Keratinocyte (primary cell): ENCODE results near the gene NUAK1. TPM values are rescaled to one million over a fixed set of nuclear protein-coding genes. Genes with fewer than 3 reads are reported as not detected.

Experiments
- DNase-seq: peaks from one replicate; pipeline ENCODE4 v3.0.0-alpha.2; 2011; ENCODE audit warnings: low read depth, missing footprints, low spot score
- FAIRE-seq: peaks from 2 replicates; lab custom pipeline; 2011; peaks lifted over from hg19 to GRCh38; lab: Jason Lieb, UNC
- H2AFZ ChIP-seq: 2 replicates; pipeline ENCODE4 v1.6.0; 2012; ENCODE audit warnings: low read length, control low read depth, inconsistent platforms; ENCODE audit not compliant: control insufficient read depth
- H3K27ac ChIP-seq: 2 replicates; pipeline ENCODE4 v1.5.1; 2011; ENCODE audit warnings: low read length; ENCODE audit not compliant: control insufficient read depth, insufficient read depth
- H3K27me3 ChIP-seq: 3 replicates; pipeline ENCODE4 v1.6.0; 2011; ENCODE audit warnings: low read length; ENCODE audit not compliant: control insufficient read depth, insufficient read depth; ENCODE audit errors: extremely low read depth
- H3K36me3 ChIP-seq, 2 experiments: 2 replicates in 1 of 2; 3 replicates in 1 of 2; pipeline ENCODE4 v1.5.1; 2011; ENCODE audit warnings: low read length in 2 of 2, mild to moderate bottlenecking in 1 of 2; ENCODE audit not compliant: control insufficient read depth in 2 of 2, insufficient read depth in 2 of 2; ENCODE audit errors: extremely low read depth in 1 of 2
- H3K4me1 ChIP-seq: 3 replicates; pipeline ENCODE4 v1.5.1; 2011; ENCODE audit warnings: low read length; ENCODE audit not compliant: control insufficient read depth, insufficient read depth; ENCODE audit errors: extremely low read depth
- H3K4me2 ChIP-seq: 3 replicates; pipeline ENCODE4 v1.6.0; 2011; ENCODE audit warnings: low read depth, low read length; ENCODE audit not compliant: control insufficient read depth, insufficient read depth; ENCODE audit errors: extremely low read depth
- H3K4me3 ChIP-seq, 3 experiments: fragments of 200-600 bp in 1 of 3; sonication (generic) in 1 of 3; 2 replicates in 2 of 3; 3 replicates in 1 of 3; pipeline ENCODE4 v1.5.1; 2011 to 2016; ENCODE audit warnings: low read length in 3 of 3, mild to moderate bottlenecking in 3 of 3, control low read depth in 2 of 3, inconsistent platforms in 1 of 3, low read depth in 1 of 3, mixed read lengths in 1 of 3, mixed run types in 1 of 3, moderate library complexity in 1 of 3; ENCODE audit not compliant: control insufficient read depth in 2 of 3, insufficient read depth in 2 of 3; ENCODE audit errors: extremely low read depth in 1 of 3
- H3K79me2 ChIP-seq: 2 replicates; pipeline ENCODE4 v1.6.0; 2012; ENCODE audit warnings: low read length; ENCODE audit not compliant: control insufficient read depth, insufficient read depth
- H3K9ac ChIP-seq: 3 replicates; pipeline ENCODE4 v1.6.0; 2011; ENCODE audit warnings: low read length; ENCODE audit not compliant: control insufficient read depth, insufficient read depth; ENCODE audit errors: extremely low read depth
- H3K9me1 ChIP-seq: 3 replicates; pipeline ENCODE4 v1.6.0; 2011; ENCODE audit warnings: low read length; ENCODE audit not compliant: control insufficient read depth, insufficient read depth; ENCODE audit errors: extremely low read depth
- H3K9me3 ChIP-seq: 2 replicates; pipeline ENCODE4 v1.5.1; 2012; ENCODE audit warnings: low read depth, low read length; ENCODE audit not compliant: control insufficient read depth
- H4K20me1 ChIP-seq: 3 replicates; pipeline ENCODE4 v1.6.0; 2011; ENCODE audit warnings: low read length; ENCODE audit not compliant: control insufficient read depth, insufficient read depth; ENCODE audit errors: extremely low read depth
- EZH2 ChIP-seq: IDR thresholded peaks from one replicate; pipeline ENCODE4 v1.6.1; 2012; ENCODE audit warnings: inconsistent platforms, mild to moderate bottlenecking, low read length, moderate library complexity
- dilution Hi-C: fragments of 300-500 bp; cut with MboI; formaldehyde crosslinking; loops from one replicate; pipeline ENCODE4 v1.7.0; 2020; ENCODE audit warnings: low sequenced_read_pairs; ENCODE audit not compliant: extremely low pct_ligation_motif_present
- polyA plus RNA-seq, 5 experiments: library from polyadenylated mRNA; depleted of rRNA in 3 of 5; stranded (reverse) in 3 of 5; stranded (forward) in 1 of 5; unstranded in 1 of 5; fragments of >200 nt; gene quantifications; 1 replicate in 1 of 5; 2 replicates in 3 of 5; 3 replicates in 1 of 5; pipeline versions ENCODE4 v1.2.1 to v1.2.3, GENCODE V29; 2011 to 2012; ENCODE audit warnings: missing spikeins in 2 of 5, low read depth in 1 of 5, low replicate concordance in 1 of 5
- TF ChIP-seq, protein P1 (sequence below), 3 experiments: IDR thresholded peaks in 1 of 3; conservative IDR thresholded peaks in 1 of 3; optimal IDR thresholded peaks in 1 of 3; 2 replicates in 2 of 3; 3 replicates in 1 of 3; pipeline versions ENCODE3 to v1.5.1; 2011; ENCODE audit warnings: low read length in 3 of 3, mild to moderate bottlenecking in 3 of 3, moderate library complexity in 2 of 3, control low read depth in 1 of 3, inconsistent platforms in 1 of 3; ENCODE audit not compliant: insufficient read depth in 2 of 3; ENCODE audit errors: extremely low read depth in 1 of 3

NUAK1 gene
- polyA plus RNA-seq, 1 donor (not counting 4 experiments of a cell fraction or from before 2014, with no cell fraction given) = 12.3 TPM

DNA sequence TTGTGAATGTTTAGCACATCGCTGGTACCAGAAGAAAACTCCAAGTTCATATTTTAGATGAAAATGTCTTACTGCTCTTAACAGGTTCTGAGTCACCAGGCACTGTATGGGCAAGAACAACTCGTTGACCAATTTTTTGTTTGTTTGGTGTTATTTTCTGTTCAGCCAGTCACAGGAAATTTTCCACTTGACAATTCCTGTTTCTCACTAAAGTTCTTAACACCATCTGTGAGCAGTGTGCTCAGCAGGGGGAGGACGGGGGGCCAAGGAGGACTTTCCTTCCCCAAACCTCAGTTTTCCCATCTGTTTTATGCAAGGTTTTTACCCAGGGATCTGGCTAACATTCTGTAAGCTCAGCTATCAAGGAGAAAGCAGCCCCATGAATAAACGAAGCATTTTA, 3.0 kb downstream of the NUAK1 start:
- peaks cover 68% of the 10 kb centered on the region for H3K79me2 ChIP-seq

DNA sequence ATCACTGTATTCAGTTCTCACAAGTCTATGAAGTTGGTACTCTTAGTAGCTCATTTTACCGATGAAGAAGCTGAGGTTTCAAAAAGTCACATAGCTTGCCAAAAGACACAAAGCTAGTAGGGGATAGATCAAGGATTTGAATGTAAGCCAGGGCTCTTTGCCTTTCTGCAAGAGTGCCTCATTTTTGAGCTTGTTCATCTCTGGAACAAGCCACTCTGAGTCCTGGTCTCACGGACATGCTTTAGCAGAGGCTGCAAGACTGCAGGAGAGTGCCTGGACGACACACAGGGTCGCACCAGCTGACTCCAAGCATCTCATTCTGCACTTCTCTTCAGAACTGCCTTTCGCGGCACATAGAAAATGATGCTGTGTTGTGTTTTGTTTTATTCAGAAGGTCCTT, 3.7 kb downstream of the NUAK1 start:
- DNase-seq = no peak
- no peak for FAIRE-seq
- Histone ChIP-seq H4K20me1 (no peaks in the 10 kb centered on the region), H3K4me2 (peak overlapping the region; percentile 91), H3K79me2 (peaks cover 75% of the 10 kb centered on the region), H3K27ac (peak overlapping the region; percentile 89), H3K9me3 (no peaks in the 10 kb centered on the region), H3K9me1 (no peaks in the 10 kb centered on the region), H3K36me3 (no peaks in the 10 kb centered on the region), H3K4me1 (peaks cover 60% of the 10 kb centered on the region), H2AFZ (no peak overlapping the region), H3K27me3 (no peaks in the 10 kb centered on the region), H3K4me3 (no peak overlapping the region), H3K9ac (peak overlapping the region; percentile 66)
- dilution Hi-C loops = no loop called here
- TF ChIP-seq, protein P1, sequence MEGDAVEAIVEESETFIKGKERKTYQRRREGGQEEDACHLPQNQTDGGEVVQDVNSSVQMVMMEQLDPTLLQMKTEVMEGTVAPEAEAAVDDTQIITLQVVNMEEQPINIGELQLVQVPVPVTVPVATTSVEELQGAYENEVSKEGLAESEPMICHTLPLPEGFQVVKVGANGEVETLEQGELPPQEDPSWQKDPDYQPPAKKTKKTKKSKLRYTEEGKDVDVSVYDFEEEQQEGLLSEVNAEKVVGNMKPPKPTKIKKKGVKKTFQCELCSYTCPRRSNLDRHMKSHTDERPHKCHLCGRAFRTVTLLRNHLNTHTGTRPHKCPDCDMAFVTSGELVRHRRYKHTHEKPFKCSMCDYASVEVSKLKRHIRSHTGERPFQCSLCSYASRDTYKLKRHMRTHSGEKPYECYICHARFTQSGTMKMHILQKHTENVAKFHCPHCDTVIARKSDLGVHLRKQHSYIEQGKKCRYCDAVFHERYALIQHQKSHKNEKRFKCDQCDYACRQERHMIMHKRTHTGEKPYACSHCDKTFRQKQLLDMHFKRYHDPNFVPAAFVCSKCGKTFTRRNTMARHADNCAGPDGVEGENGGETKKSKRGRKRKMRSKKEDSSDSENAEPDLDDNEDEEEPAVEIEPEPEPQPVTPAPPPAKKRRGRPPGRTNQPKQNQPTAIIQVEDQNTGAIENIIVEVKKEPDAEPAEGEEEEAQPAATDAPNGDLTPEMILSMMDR (optimal IDR thresholded peaks at IDR 0.05 in 1 of 3, IDR thresholded peaks at IDR 0.05 in 1 of 3, conservative IDR thresholded peaks at IDR 0.05 in 1 of 3; ENCODE audit: extremely low read depth in 1 of 3, insufficient read depth in 2 of 3, low read length in 3 of 3) = no peak
- TF ChIP-seq EZH2 = no peak

More for the DNA sequence above, 3.0 kb downstream of the NUAK1 start:
- dilution Hi-C loops = no loop called here
- Histone ChIP-seq H3K4me1 (peaks cover 60% of the 10 kb centered on the region), H4K20me1 (no peaks in the 10 kb centered on the region), H3K4me3 (peak overlapping the region; percentile 8 to 82 (median 61)), H3K9me3 (no peaks in the 10 kb centered on the region), H3K9me1 (no peaks in the 10 kb centered on the region), H3K27me3 (no peaks in the 10 kb centered on the region), H3K36me3 (no peaks in the 10 kb centered on the region), H3K4me2 (peak overlapping the region; percentile 91), H3K9ac (peak overlapping the region; percentile 66), H3K27ac (peak overlapping the region; percentile 89), H2AFZ (no peak overlapping the region)
- DNase-seq = no peak
- FAIRE-seq = peak; percentile 84
- TF ChIP-seq, protein P1 (optimal IDR thresholded peaks at IDR 0.05 in 1 of 3, IDR thresholded peaks at IDR 0.05 in 1 of 3, conservative IDR thresholded peaks at IDR 0.05 in 1 of 3; ENCODE audit: extremely low read depth in 1 of 3, insufficient read depth in 2 of 3, low read length in 3 of 3) = no peak
- TF ChIP-seq EZH2 = no peak
